Mesenchymal stem cell (in vitro differentiated cells and primary cell): ENCODE data around the gene C1orf210.

Experiments used
- DNase-seq: peaks from one replicate; pipeline ENCODE4 v3.0.0-alpha.2; 2013
- H2AFZ ChIP-seq: one replicate; pipeline ENCODE4 v1.6.1; 2013; ENCODE audit warnings: low read depth, mild to moderate bottlenecking, control low read depth, inconsistent platforms, low read length, moderate library complexity
- H2AK5ac ChIP-seq: 2 replicates; pipeline ENCODE4 v1.6.1; 2013; ENCODE audit warnings: low read length, moderate library complexity, mild to moderate bottlenecking, inconsistent platforms; ENCODE audit not compliant: severe bottlenecking
- H2BK120ac ChIP-seq: one replicate; pipeline ENCODE4 v1.6.1; 2013; ENCODE audit warnings: low read depth, mild to moderate bottlenecking, inconsistent platforms, low read length, moderate library complexity
- H2BK12ac ChIP-seq, 2 experiments: one replicate each; pipeline ENCODE4 v1.6.1; 2013; ENCODE audit warnings: inconsistent platforms in 2 of 2, low read length in 2 of 2, mild to moderate bottlenecking in 2 of 2, moderate library complexity in 2 of 2, control low read depth in 1 of 2
- H2BK15ac ChIP-seq: one replicate; pipeline ENCODE4 v1.6.1; 2013; ENCODE audit warnings: mild to moderate bottlenecking, low read depth, inconsistent platforms; ENCODE audit not compliant: poor library complexity, severe bottlenecking
- H2BK5ac ChIP-seq: 2 replicates; pipeline ENCODE4 v1.6.1; 2013; ENCODE audit warnings: low read depth, mild to moderate bottlenecking, low read length, control low read depth, inconsistent platforms; ENCODE audit not compliant: poor library complexity, severe bottlenecking
- H3K14ac ChIP-seq, 2 experiments: one replicate each; pipeline ENCODE4 v1.6.1; 2013; ENCODE audit warnings: inconsistent platforms in 2 of 2, low read length in 2 of 2, control low read depth in 1 of 2, mild to moderate bottlenecking in 1 of 2, moderate library complexity in 1 of 2
- H3K18ac ChIP-seq, 2 experiments: one replicate each; pipeline ENCODE4 v1.6.1; 2013; ENCODE audit warnings: inconsistent platforms in 2 of 2, low read length in 2 of 2, control low read depth in 1 of 2, low read depth in 1 of 2, mild to moderate bottlenecking in 1 of 2
- H3K23ac ChIP-seq, 2 experiments: one replicate each; pipeline ENCODE4 v1.6.1; 2013; ENCODE audit warnings: inconsistent platforms in 2 of 2, low read length in 2 of 2, mild to moderate bottlenecking in 2 of 2, moderate library complexity in 2 of 2, control low read depth in 1 of 2
- H3K27ac ChIP-seq: 2 replicates; pipeline ENCODE4 v1.5.1; 2013; ENCODE audit warnings: mild to moderate bottlenecking, moderate library complexity, low read length, control low read depth, inconsistent platforms; ENCODE audit not compliant: poor library complexity, severe bottlenecking
- H3K27me3 ChIP-seq, 2 experiments: 2 replicates each; pipeline versions ENCODE4 v1.6.1 to v1.7.0; 2013; ENCODE audit warnings: low read length in 2 of 2, mild to moderate bottlenecking in 2 of 2, moderate library complexity in 2 of 2, control low read depth in 1 of 2, inconsistent platforms in 1 of 2; ENCODE audit not compliant: control insufficient read depth in 1 of 2, insufficient read depth in 1 of 2
- H3K36me3 ChIP-seq, 2 experiments: 2 replicates each; pipeline versions ENCODE4 v1.6.1 to v1.7.0; 2013; ENCODE audit warnings: low read length in 2 of 2, control low read depth in 1 of 2, inconsistent platforms in 1 of 2, low read depth in 1 of 2, mild to moderate bottlenecking in 1 of 2; ENCODE audit not compliant: insufficient read depth in 2 of 2, control insufficient read depth in 1 of 2
- H3K4ac ChIP-seq, 2 experiments: one replicate each; pipeline ENCODE4 v1.6.1; 2013; ENCODE audit warnings: inconsistent platforms in 2 of 2, low read length in 2 of 2, mild to moderate bottlenecking in 2 of 2, moderate library complexity in 2 of 2, control low read depth in 1 of 2, low read depth in 1 of 2
- H3K4me1 ChIP-seq: 2 replicates; pipeline ENCODE4 v1.6.1; 2013; ENCODE audit warnings: low read depth, low read length, control low read depth; ENCODE audit not compliant: control insufficient read depth, insufficient read depth
- H3K4me2 ChIP-seq: 2 replicates; pipeline ENCODE4 v1.6.1; 2013; ENCODE audit warnings: low read length, mild to moderate bottlenecking, inconsistent platforms; ENCODE audit not compliant: poor library complexity, severe bottlenecking
- H3K4me3 ChIP-seq, 2 experiments: 2 replicates each; pipeline versions ENCODE4 v1.5.1 to v1.7.0; 2013; ENCODE audit warnings: low read length in 2 of 2, mild to moderate bottlenecking in 2 of 2, control low read depth in 1 of 2, low read depth in 1 of 2; ENCODE audit not compliant: insufficient read depth in 1 of 2
- H3K79me1 ChIP-seq: replicated peaks from 2 replicates; pipeline ENCODE4 v1.6.1; 2013; ENCODE audit warnings: mild to moderate bottlenecking, control low read depth, low read length, inconsistent platforms; ENCODE audit not compliant: poor library complexity, severe bottlenecking
- H3K9ac ChIP-seq: 2 replicates; pipeline ENCODE4 v1.7.0; 2013; ENCODE audit warnings: mild to moderate bottlenecking, low read length, moderate library complexity
- H3K9me3 ChIP-seq: 2 replicates; pipeline ENCODE4 v1.7.0; 2013; ENCODE audit warnings: mild to moderate bottlenecking, low read length; ENCODE audit not compliant: control insufficient read depth
- H4K8ac ChIP-seq: one replicate; pipeline ENCODE4 v1.6.1; 2013; ENCODE audit warnings: inconsistent platforms, mild to moderate bottlenecking, low read length, moderate library complexity
- H4K91ac ChIP-seq: one replicate; pipeline ENCODE4 v1.6.1; 2013; ENCODE audit warnings: mild to moderate bottlenecking, low read length, inconsistent platforms
- WGBS: methylation state at CpG from one replicate; pipeline ENCODE4 v1.1.7; 2013; ENCODE audit warnings: mixed read lengths; 5-methylcytosine and 5-hydroxymethylcytosine counted together

The C1orf210 gene

DNA sequence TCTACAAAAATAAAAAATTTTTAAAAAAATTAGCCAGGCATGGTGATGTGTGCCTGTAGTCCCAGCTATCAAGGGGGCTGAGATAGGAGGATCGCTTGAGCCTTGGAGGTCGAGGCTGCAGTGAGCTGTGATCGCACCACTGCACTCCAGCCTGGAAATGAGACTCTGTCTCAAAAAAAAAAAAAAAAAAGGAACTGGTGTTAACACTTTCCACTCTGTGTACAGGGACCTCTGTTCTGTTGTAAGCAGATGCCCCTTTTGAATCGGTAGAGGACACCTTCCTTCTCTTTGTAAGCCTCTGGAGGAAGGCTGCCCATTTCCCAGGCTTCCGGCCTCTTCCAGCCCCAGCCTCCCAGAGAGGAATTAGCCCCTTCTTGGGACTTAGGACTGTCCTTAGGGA is 7.3 kb upstream of the C1orf210 start:
- Histone ChIP-seq H3K27ac (no peak overlapping the region), H2BK15ac (no peak overlapping the region), H3K4me2 (no peak overlapping the region), H3K18ac (no peak overlapping the region), H3K4me1 (peaks cover 14% of the 10 kb centered on the region), H4K91ac (no peak overlapping the region), H2BK12ac (no peak overlapping the region), H2BK5ac (no peak overlapping the region), H3K9me3 (no peaks in the 10 kb centered on the region), H3K79me1 (no peaks in the 10 kb centered on the region), H3K4me3 (no peak overlapping the region), H3K9ac (no peak overlapping the region), H3K4ac (no peak overlapping the region), H2AFZ (no peak overlapping the region), H3K14ac (no peak overlapping the region), H4K8ac (no peak overlapping the region), H2BK120ac (no peak overlapping the region), H3K23ac (no peak overlapping the region), H3K36me3 (no peaks in the 10 kb centered on the region), H2AK5ac (peak overlapping the region; percentile 61), H3K27me3 (peaks cover 7 to 8% of the 10 kb centered on the region in 2 experiments)
- no peak for DNase-seq
- WGBS, result 90% methylated on average over 5 of the region's 5 CpGs

DNA sequence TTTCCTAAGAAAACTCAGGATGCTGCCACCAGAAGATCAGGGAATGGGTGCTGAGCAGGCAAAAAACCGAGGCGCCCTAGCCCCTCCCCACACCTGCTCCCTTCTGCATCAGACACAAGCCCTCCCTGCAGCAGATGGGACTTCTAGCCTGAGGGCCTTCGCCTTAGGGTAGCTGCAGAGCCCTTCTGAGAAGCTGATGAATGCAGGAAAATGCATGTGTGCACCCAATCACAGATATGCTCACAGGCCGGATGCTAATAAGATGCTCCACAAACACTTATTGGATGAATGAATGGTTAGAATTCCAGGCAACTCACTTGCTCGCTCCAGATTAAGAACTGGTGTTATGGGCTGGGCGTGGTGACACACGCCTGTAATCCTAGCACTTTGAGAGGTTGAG is 6.8 kb upstream of the C1orf210 start:
- Histone ChIP-seq H3K4ac (no peak overlapping the region), H3K4me3 (no peak overlapping the region), H3K9me3 (no peaks in the 10 kb centered on the region), H2AFZ (no peak overlapping the region), H3K23ac (no peak overlapping the region), H3K79me1 (no peaks in the 10 kb centered on the region), H2BK120ac (no peak overlapping the region), H2BK5ac (no peak overlapping the region), H4K91ac (no peak overlapping the region), H3K4me2 (no peak overlapping the region), H3K14ac (no peak overlapping the region), H3K18ac (no peak overlapping the region), H3K27ac (no peak overlapping the region), H3K27me3 (peaks cover 11 to 12% of the 10 kb centered on the region in 2 experiments), H2AK5ac (no peak overlapping the region), H3K4me1 (peaks cover 13% of the 10 kb centered on the region), H3K9ac (no peak overlapping the region), H3K36me3 (no peaks in the 10 kb centered on the region), H4K8ac (no peak overlapping the region), H2BK12ac (no peak overlapping the region), H2BK15ac (no peak overlapping the region)
- WGBS, result 84% methylated on average over 7 of the region's 7 CpGs
- no peak for DNase-seq

DNA sequence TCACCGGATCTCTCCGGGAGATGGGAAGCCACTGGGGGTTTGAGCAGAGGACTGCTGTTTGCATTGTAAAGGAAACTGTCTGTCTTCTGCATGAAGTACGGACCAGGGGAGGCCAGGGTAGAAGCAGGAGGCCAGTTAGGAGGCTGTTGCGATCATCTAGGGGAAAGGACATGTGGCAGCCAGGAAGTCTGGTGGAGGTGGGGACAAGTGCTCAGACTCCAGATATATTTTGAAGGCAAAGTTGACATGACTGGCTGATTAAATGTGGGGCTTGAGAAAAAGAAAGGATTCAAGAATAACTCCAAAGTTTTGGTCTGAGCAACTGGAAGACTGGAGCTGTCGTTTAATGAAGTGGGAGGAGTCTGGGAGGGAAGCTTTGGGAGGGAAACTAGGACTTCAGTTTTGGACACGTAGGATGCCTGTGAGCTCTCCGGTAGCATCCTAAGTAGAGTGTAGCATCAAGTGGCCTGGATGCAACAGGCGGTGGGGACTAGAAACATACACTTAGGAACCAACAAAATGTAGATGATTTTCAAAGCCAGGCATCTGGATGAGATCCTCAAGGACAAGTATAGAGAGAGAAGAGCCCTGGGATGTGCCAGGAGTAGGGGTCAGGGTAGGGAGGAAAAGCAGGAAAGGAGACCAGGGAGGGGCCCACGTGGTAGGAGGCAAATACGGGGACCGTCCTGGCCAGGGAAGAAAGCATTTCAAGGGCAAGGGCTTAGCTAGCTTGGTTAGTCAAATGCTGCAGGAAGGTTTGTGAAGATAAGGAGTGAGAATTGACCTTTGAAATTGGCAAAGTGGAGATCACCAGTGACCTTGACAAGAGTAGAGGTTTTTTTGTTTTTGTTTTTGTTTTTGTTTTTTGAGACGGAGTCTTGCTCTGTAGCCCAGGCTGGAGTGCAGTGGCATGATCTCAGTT is 3.7 kb upstream of the C1orf210 start:
- Histone ChIP-seq H3K9ac (no peak overlapping the region), H3K14ac (no peak overlapping the region), H2AK5ac (no peak overlapping the region), H3K4me3 (no peak overlapping the region), H3K9me3 (no peaks in the 10 kb centered on the region), H2BK15ac (no peak overlapping the region), H2BK120ac (no peak overlapping the region), H3K79me1 (no peaks in the 10 kb centered on the region), H3K23ac (no peak overlapping the region), H4K91ac (no peak overlapping the region), H2BK12ac (no peak overlapping the region), H4K8ac (no peak overlapping the region), H3K4me1 (peaks cover 5% of the 10 kb centered on the region), H2BK5ac (no peak overlapping the region), H3K27me3 (peaks cover 21 to 23% of the 10 kb centered on the region in 2 experiments), H3K36me3 (no peaks in the 10 kb centered on the region), H3K27ac (no peak overlapping the region), H2AFZ (no peak overlapping the region), H3K4me2 (no peak overlapping the region), H3K4ac (no peak overlapping the region), H3K18ac (no peak overlapping the region)
- WGBS, result 93% methylated on average over 12 of the region's 12 CpGs
- DNase-seq, result no peak

DNA sequence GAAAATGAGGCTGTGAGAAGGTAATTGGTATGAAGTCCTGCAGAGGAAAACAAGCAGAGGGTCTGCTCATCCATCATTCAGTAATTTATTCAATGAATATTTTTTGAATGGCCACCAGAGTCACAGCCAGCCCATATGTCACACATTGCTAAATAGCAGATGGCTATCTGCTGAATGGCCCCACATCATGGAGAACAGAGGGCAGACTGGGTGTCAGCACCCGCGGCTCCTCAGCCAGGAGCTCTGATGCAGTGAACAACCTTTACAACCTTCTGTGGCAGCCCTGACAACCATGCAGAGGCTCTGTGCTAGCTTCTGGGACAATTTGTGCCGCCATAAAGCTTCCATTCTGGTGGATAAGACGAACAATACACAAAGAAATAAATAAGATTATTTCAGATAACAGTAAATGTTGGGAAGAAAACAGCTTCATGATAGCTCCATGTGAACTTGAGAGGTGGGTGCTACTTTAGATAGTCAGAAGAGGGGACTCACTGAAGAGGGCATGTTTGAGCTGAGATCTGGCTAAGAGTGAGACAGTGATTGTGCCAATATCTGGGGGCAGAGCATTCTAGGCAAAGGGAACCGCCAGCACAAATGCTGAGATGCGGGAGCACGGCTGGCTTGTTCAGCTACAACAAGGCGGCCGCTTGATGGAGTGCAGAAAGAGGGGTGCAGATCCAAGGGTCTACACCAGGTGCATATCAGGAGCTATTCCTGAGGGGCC is 2.8 kb upstream of the C1orf210 start:
- Histone ChIP-seq H4K8ac (no peak overlapping the region), H2BK12ac (no peak overlapping the region), H3K27ac (no peak overlapping the region), H3K79me1 (no peaks in the 10 kb centered on the region), H4K91ac (no peak overlapping the region), H3K36me3 (no peaks in the 10 kb centered on the region), H3K9me3 (no peaks in the 10 kb centered on the region), H3K23ac (no peak overlapping the region), H3K4me1 (peaks cover 2% of the 10 kb centered on the region), H2BK15ac (no peak overlapping the region), H3K27me3 (peaks cover 21 to 26% of the 10 kb centered on the region in 2 experiments), H2AK5ac (no peak overlapping the region), H2AFZ (no peak overlapping the region), H3K4me3 (no peak overlapping the region), H3K14ac (no peak overlapping the region), H3K4ac (no peak overlapping the region), H3K9ac (no peak overlapping the region), H2BK5ac (no peak overlapping the region), H3K18ac (no peak overlapping the region), H2BK120ac (no peak overlapping the region), H3K4me2 (no peak overlapping the region)
- DNase-seq, result no peak
- WGBS, result 93% methylated on average over 7 of the region's 9 CpGs
